ENCODE measurements around the gene SAMD10.

DNA sequence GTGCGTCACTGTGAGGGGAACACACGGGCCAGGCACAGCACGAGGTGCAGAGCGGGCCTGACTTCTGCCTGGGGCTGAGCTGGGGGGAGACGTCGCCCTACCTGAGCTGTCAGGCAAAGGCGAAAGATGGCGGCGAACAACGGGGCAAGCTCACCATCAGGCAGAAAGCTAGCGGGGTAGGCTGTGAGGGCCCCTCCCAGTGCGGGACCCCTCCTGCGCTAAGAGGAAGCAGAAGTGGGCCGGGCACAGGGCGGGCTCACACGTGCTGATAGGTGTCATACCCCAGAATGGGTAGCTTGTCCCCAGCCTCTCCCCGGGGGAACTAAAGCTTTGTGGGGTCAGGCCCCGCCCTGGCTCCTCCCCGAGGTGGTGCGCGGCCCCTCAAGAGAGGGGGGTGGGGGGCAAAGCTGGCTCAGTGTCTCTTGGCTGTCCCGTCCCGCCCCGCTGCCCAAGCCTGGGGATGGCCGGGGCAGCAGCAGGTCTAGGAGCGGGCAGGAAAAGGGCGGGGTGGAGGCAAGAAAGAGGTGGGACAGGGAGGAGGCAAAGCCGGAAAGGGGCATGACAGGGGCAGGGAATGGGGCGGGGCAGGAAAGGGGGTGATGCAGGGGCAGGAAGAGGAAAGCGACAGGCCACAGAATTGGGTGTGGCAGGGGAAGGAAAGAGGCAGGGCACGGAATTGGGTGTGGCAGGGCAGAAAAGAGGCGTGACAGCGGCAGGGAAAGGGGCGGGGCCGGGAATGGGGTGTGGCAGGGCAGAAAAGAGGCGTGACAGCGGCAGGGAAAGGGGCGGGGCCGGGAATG, 38.0 kb downstream of the SAMD10 start:
- no peak for TF ChIP-seq POLR2A (IDR thresholded peaks at IDR 0.05)
- TF ChIP-seq, protein P1, sequence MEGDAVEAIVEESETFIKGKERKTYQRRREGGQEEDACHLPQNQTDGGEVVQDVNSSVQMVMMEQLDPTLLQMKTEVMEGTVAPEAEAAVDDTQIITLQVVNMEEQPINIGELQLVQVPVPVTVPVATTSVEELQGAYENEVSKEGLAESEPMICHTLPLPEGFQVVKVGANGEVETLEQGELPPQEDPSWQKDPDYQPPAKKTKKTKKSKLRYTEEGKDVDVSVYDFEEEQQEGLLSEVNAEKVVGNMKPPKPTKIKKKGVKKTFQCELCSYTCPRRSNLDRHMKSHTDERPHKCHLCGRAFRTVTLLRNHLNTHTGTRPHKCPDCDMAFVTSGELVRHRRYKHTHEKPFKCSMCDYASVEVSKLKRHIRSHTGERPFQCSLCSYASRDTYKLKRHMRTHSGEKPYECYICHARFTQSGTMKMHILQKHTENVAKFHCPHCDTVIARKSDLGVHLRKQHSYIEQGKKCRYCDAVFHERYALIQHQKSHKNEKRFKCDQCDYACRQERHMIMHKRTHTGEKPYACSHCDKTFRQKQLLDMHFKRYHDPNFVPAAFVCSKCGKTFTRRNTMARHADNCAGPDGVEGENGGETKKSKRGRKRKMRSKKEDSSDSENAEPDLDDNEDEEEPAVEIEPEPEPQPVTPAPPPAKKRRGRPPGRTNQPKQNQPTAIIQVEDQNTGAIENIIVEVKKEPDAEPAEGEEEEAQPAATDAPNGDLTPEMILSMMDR (IDR thresholded peaks at IDR 0.05): no peak

Data from adrenal gland (tissue), 5 donors.